ENCODE results near the gene NPNT. TPM values are rescaled to one million over a fixed set of nuclear protein-coding genes. Genes with fewer than 3 reads are reported as not detected.
A peak's percentile ranks its signal among the peaks of the same experiment; 100 is the strongest.
"Not testable (repeated sequence)": the region's sequence is repeated elsewhere in the genome, so short reads cannot be mapped to it uniquely, and the experiment has no call there.

NPNT gene, protein sequence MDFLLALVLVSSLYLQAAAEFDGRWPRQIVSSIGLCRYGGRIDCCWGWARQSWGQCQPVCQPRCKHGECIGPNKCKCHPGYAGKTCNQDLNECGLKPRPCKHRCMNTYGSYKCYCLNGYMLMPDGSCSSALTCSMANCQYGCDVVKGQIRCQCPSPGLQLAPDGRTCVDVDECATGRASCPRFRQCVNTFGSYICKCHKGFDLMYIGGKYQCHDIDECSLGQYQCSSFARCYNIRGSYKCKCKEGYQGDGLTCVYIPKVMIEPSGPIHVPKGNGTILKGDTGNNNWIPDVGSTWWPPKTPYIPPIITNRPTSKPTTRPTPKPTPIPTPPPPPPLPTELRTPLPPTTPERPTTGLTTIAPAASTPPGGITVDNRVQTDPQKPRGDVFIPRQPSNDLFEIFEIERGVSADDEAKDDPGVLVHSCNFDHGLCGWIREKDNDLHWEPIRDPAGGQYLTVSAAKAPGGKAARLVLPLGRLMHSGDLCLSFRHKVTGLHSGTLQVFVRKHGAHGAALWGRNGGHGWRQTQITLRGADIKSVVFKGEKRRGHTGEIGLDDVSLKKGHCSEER
- polyA plus RNA-seq (2013, experiment 1 of 2): 0.85 TPM
- polyA plus RNA-seq (2013, experiment 2 of 2): 0.89 TPM

DNA sequence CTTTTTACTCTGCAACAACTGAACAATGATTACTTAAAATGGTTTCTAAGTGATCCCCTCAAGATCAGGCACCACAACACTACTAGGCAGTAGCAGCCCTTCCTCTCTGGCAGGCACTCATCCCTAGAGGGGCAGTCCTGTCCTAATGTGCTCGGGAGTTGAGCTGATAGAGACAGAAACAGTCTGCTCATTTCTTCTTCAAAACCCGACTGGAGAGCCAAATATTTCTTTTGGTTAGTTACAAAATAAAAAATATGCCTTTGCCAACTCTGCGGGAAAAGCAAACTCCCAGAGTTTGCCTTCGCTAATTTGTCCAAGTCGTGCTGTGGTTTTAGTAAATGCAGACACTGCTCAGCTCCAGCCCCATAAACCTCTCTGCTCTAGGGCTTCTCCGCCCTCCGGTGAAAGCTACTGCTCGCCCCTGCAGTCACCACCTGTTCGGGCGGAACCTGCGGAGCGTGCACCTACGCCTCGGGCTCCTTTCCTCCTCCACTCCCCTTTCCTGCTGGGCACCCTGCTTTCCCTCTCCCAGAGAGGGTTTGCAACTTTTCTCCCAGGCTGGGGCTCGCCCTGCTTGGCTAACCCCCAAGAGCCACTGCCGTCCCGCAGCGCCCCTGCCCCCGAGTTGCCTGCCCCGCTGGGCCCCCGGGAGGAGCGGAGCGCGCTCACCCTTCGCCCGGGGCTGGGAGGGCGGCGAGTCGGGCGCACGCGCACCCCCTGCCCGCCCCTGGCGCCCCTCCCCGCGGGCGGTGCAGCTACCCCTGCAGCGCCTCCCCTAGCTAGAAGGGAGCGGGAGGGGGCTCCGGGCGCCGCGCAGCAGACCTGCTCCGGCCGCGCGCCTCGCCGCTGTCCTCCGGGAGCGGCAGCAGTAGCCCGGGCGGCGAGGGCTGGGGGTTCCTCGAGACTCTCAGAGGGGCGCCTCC, at the start of gene NPNT:
TSS of gene NPNT (plus strand) at position 812 of the 923 bp plus-strand sequence. CDS start 182 bp downstream, outside the sequence.
- Histone ChIP-seq H3K27me3 (ENCODE audit: insufficient read depth, low read length) (peaks cover 91% of the 10 kb centered on the region), H3K9me3 (ENCODE audit: insufficient read depth, low read depth, low read length) (no peaks in the 10 kb centered on the region), H3K9ac (ENCODE audit: low read depth, low read length) (peak within 1 kb of the TSS; percentile 28; the same call in 1 of the 2 replicates), H3K4me1 (ENCODE audit: insufficient read depth, low read length) (peaks cover 16% of the 10 kb centered on the region; the same call in 1 of the 2 replicates), H3K27ac (ENCODE audit: low read depth, low read length) (no peak within 1 kb of the TSS), H3K36me3 (ENCODE audit: insufficient read depth, low read length) (no peaks in the 10 kb centered on the region), H3K4me3 (ENCODE audit: low read length) (peak within 1 kb of the TSS; percentile 56)
- 2% methylated on average over 56 of the region's 56 CpGs for WGBS

DNA sequence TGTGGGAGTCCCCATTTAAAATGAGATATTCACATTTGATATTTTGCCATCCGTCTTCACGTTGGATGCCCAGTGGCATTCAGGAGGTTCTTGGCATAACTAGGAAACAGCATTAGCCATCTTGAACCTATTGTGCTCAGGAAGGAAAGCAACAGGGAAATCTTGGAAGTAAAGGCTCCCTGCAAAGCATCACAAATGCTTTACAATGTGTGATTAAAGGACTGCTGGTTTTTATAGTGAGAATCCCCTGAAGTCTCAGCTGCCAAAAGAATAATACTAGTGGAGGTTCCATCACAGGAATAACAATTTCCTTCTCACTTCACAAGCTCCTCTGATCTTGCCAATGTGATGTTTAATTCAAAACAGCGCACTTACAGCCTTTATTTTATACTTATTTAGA, 49.7 kb upstream of the NPNT start:
- Histone ChIP-seq H3K4me1 (ENCODE audit: insufficient read depth, low read length) (peaks cover 5% of the 10 kb centered on the region; the same call in 1 of the 2 replicates), H3K36me3 (ENCODE audit: insufficient read depth, low read length) (peaks cover 24% of the 10 kb centered on the region), H3K4me3 (ENCODE audit: low read length) (no peak overlapping the region), H3K9ac (ENCODE audit: low read depth, low read length) (no peak overlapping the region), H3K27me3 (ENCODE audit: insufficient read depth, low read length) (no peaks in the 10 kb centered on the region), H3K9me3 (ENCODE audit: insufficient read depth, low read depth, low read length) (no peaks in the 10 kb centered on the region), H3K27ac (ENCODE audit: low read depth, low read length) (no peak overlapping the region)
- WGBS: 82% methylated on average over 2 of the region's 3 CpGs

DNA sequence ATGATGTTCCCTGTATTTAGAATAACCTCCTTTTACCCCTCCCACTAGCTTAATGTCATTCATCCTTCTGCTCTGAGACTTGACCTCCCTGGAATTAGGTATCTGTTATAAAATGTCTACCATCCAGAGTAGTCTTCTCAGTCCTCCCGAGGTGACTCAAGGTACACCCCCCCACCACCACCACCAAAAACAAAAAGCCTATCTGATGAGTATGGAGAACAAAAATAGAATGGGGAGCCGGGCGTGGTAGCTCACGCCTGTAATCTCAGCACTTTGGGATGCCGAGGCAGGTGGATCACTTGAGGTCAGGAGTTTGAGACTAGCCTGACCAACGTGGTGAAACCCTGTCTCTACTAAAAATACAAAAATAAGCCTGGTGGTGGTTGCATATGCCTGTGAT, 46.9 kb upstream of the NPNT start:
- not testable (repeated sequence) for H3K9me3 ChIP-seq (ENCODE audit: insufficient read depth, low read depth, low read length); H3K27me3 ChIP-seq (ENCODE audit: insufficient read depth, low read length); H3K4me1 ChIP-seq (ENCODE audit: insufficient read depth, low read length); H3K4me3 ChIP-seq (ENCODE audit: low read length); H3K27ac ChIP-seq (ENCODE audit: low read depth, low read length); H3K9ac ChIP-seq (ENCODE audit: low read depth, low read length); H3K36me3 ChIP-seq (ENCODE audit: insufficient read depth, low read length)
- WGBS: 89% methylated on average over 5 of the region's 6 CpGs

DNA sequence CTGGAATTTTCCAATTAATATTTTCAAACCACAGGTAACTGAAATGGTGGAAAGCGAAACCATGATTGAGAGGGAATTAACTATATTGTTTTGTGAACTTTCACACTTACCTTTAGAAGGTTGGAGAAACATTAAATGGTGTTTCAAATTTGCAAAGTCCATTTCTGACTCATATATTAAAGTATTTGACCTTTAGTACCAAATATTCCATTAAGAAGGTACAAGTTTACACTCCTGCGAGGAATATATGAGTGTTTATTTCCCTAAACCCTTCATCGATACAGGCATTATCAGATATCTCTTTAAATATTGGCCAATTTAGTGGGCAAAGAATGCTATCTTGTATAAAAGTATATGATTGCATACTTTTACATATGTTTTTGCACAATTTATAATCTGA, 44.1 kb upstream of the NPNT start:
- no peaks in the 10 kb centered on the region for H3K27me3 ChIP-seq (ENCODE audit: insufficient read depth, low read length)
- H3K4me1 ChIP-seq (ENCODE audit: insufficient read depth, low read length): no peaks in the 10 kb centered on the region
- no peaks in the 10 kb centered on the region for H3K36me3 ChIP-seq (ENCODE audit: insufficient read depth, low read length)
- no peak overlapping the region for H3K9ac ChIP-seq (ENCODE audit: low read depth, low read length)
- no peak overlapping the region for H3K4me3 ChIP-seq (ENCODE audit: low read length)
- no peaks in the 10 kb centered on the region for H3K9me3 ChIP-seq (ENCODE audit: insufficient read depth, low read depth, low read length)
- H3K27ac ChIP-seq (ENCODE audit: low read depth, low read length): no peak overlapping the region
- WGBS: 90% methylated on average over 2 of the region's 3 CpGs

DNA sequence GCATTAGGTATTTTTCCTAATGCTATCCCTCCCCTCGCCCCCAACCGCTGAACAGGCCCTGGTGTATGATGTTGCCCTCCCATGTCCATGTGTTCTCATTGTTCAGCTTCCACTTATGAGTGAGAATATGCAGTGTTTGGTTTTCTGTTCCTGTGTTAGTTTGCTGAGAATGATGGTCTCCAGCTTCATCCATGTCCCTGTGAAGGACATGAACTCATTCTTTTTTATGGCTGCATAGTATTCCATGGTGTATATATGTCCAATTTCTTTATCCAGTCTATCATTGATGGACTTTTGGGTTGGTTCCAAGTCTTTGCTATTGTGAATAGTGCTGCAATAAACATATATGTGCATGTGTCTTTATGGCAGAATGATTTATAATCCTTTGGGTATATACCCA, 43.0 kb upstream of the NPNT start:
- not testable (repeated sequence) for H3K36me3 ChIP-seq (ENCODE audit: insufficient read depth, low read length); H3K27me3 ChIP-seq (ENCODE audit: insufficient read depth, low read length); H3K9ac ChIP-seq (ENCODE audit: low read depth, low read length); H3K9me3 ChIP-seq (ENCODE audit: insufficient read depth, low read depth, low read length); H3K27ac ChIP-seq (ENCODE audit: low read depth, low read length); H3K4me3 ChIP-seq (ENCODE audit: low read length); H3K4me1 ChIP-seq (ENCODE audit: insufficient read depth, low read length)
- WGBS: 97% methylated on average over 2 of the region's 2 CpGs

DNA sequence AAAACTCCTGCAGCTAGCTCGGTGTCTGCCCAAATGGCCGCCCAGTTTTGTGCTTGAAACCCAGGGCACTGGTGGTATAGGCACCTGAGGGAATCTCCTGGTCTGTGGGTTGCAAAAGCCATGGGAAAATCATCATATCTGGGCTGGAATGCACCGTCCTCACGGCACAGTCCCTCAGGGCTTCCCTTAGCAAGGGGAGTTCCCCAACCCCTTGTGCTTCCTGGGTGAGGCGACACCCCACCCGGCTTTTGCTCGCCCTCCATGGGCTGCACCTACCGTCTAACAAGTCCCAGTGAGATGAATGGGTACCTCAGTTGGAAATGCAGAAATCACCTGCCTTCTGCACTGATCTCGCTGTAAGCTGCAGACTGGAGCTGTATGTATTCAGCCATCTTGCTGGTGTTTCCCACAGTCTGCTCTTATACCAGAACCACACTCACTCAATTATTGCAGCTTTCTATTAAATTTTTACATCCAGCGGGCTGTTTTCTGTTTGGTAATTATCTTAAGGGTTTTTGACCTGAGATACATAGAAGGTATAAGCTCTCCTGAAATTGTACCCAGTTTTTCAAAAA, 36.7 kb upstream of the NPNT start:
- Histone ChIP-seq H3K4me3 (ENCODE audit: low read length) (no peak overlapping the region), H3K9ac (ENCODE audit: low read depth, low read length) (no peak overlapping the region), H3K27ac (ENCODE audit: low read depth, low read length) (no peak overlapping the region), H3K27me3 (ENCODE audit: insufficient read depth, low read length) (no peaks in the 10 kb centered on the region), H3K9me3 (ENCODE audit: insufficient read depth, low read depth, low read length) (peaks cover 20% of the 10 kb centered on the region), H3K36me3 (ENCODE audit: insufficient read depth, low read length) (no peaks in the 10 kb centered on the region), H3K4me1 (ENCODE audit: insufficient read depth, low read length) (no peaks in the 10 kb centered on the region)
- WGBS: 97% methylated on average over 9 of the region's 10 CpGs

DNA sequence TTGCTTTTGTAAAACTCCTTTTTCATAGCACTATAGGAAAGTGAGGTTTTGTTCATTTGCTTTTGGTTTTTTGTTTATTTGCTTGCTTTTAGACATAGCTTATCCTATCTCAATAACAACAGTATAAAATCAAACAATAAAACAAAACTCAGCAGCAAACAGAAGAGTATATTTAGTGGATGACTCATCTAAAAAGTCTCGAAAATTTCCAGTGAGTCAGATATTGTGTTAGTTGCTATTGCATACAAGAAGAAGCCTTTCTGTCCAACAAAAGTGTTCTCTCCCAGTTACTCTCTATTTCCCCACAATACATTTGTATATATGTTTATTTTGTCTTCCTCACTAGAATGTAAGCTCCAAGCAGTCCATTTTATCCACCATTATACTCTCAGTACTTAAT, 36.0 kb upstream of the NPNT start:
- Histone ChIP-seq H3K27me3 (ENCODE audit: insufficient read depth, low read length) (no peaks in the 10 kb centered on the region), H3K9me3 (ENCODE audit: insufficient read depth, low read depth, low read length) (peaks cover 20% of the 10 kb centered on the region), H3K9ac (ENCODE audit: low read depth, low read length) (no peak overlapping the region), H3K27ac (ENCODE audit: low read depth, low read length) (no peak overlapping the region), H3K4me3 (ENCODE audit: low read length) (no peak overlapping the region), H3K36me3 (ENCODE audit: insufficient read depth, low read length) (no peaks in the 10 kb centered on the region), H3K4me1 (ENCODE audit: insufficient read depth, low read length) (no peaks in the 10 kb centered on the region)
- 75% methylated on average over 1 of the region's 1 CpG for WGBS

DNA sequence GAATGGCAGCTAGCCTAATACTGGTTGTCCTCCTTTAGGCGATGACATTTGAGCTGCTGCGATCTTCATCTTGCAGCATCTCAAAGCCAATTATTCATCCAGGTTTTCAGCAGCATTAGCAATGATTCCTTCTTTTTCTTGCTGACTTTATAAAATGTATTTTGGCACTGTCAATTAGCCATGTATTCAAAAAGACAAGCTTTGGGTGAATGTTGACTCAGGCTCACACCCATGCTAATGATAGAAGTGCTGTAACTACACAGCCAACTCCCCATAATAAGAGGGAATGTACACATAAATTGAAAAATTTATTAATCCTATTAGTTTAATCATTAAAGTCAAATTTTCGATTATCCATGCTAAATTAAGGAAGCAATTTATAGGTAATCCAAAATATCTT, 24.3 kb upstream of the NPNT start:
- H3K36me3 ChIP-seq (ENCODE audit: insufficient read depth, low read length): no peaks in the 10 kb centered on the region
- H3K4me3 ChIP-seq (ENCODE audit: low read length): no peak overlapping the region
- H3K27ac ChIP-seq (ENCODE audit: low read depth, low read length): no peak overlapping the region
- no peak overlapping the region for H3K9ac ChIP-seq (ENCODE audit: low read depth, low read length)
- no peaks in the 10 kb centered on the region for H3K9me3 ChIP-seq (ENCODE audit: insufficient read depth, low read depth, low read length)
- no peaks in the 10 kb centered on the region for H3K27me3 ChIP-seq (ENCODE audit: insufficient read depth, low read length)
- H3K4me1 ChIP-seq (ENCODE audit: insufficient read depth, low read length): no peaks in the 10 kb centered on the region
- 98% methylated on average over 2 of the region's 3 CpGs for WGBS

DNA sequence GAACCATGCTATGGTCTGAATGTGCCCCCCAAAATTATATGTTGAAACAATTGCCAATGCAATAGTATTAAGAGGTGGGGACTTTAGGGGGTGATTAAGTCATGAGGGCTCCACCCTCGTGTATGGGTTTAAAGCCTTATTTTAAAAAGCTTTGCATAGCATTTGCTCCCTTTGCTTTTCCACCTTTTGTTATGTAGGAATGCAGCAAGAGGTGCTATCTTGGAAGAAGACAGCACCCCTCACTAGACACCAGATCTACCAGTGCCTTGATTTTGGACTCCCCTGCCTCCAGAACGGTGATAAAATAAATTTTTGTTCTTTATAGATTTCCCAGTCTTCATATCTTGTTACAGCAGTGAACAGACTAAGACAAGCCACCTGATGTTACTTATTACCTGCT, 23.3 kb upstream of the NPNT start:
- no peaks in the 10 kb centered on the region for H3K4me1 ChIP-seq (ENCODE audit: insufficient read depth, low read length)
- no peak overlapping the region for H3K27ac ChIP-seq (ENCODE audit: low read depth, low read length)
- no peaks in the 10 kb centered on the region for H3K36me3 ChIP-seq (ENCODE audit: insufficient read depth, low read length)
- WGBS: 46% methylated on average over 2 of the region's 2 CpGs
- H3K9ac ChIP-seq (ENCODE audit: low read depth, low read length): no peak overlapping the region
- no peaks in the 10 kb centered on the region for H3K9me3 ChIP-seq (ENCODE audit: insufficient read depth, low read depth, low read length)
- H3K4me3 ChIP-seq (ENCODE audit: low read length): no peak overlapping the region
- H3K27me3 ChIP-seq (ENCODE audit: insufficient read depth, low read length): no peaks in the 10 kb centered on the region

DNA sequence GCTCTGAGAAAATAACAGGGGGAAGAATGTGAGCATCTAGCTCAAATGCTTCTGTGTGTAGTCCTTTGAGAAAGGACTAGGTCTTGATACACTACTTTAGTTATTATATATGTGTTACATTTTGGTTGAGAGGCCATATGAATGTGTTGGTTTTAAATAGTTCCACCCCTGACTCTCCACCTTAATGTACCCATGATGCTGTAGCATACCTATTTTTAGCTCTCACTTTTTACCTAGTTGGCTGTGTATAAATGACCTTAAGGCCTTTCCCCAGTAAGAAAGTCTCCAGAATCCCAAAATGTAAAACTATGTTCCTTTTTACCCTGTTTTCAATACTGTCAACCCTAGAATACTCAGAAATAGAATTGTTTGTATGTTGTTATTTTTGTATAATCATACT, 20.0 kb upstream of the NPNT start:
- no peak overlapping the region for H3K27ac ChIP-seq (ENCODE audit: low read depth, low read length)
- no peaks in the 10 kb centered on the region for H3K4me1 ChIP-seq (ENCODE audit: insufficient read depth, low read length)
- peaks cover 8% of the 10 kb centered on the region for H3K9me3 ChIP-seq (ENCODE audit: insufficient read depth, low read depth, low read length)
- no peaks in the 10 kb centered on the region for H3K27me3 ChIP-seq (ENCODE audit: insufficient read depth, low read length)
- H3K9ac ChIP-seq (ENCODE audit: low read depth, low read length): no peak overlapping the region
- no peaks in the 10 kb centered on the region for H3K36me3 ChIP-seq (ENCODE audit: insufficient read depth, low read length)
- no peak overlapping the region for H3K4me3 ChIP-seq (ENCODE audit: low read length)

DNA sequence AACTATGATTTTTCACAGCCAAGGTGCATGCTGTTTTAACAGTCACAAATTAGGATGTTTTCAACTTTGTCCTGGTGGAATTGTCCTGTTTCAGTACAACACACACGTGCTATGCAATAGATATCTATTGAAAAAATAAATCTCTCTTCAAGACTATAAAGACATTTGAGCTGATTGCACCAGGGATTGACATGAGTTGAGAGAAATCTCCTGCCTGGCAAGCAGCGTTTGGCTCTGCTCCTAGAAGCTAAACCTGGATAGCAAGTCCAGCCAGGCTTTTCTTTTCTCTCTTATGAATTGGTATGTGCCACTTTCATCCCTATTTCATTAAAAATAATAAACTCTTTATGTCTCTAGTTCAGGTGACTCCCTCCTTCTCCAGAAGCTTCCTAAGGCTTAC, 16.6 kb upstream of the NPNT start:
- no peak overlapping the region for H3K9ac ChIP-seq (ENCODE audit: low read depth, low read length)
- H3K4me1 ChIP-seq (ENCODE audit: insufficient read depth, low read length): no peaks in the 10 kb centered on the region
- H3K27me3 ChIP-seq (ENCODE audit: insufficient read depth, low read length): no peaks in the 10 kb centered on the region
- H3K9me3 ChIP-seq (ENCODE audit: insufficient read depth, low read depth, low read length): peaks cover 9% of the 10 kb centered on the region
- no peaks in the 10 kb centered on the region for H3K36me3 ChIP-seq (ENCODE audit: insufficient read depth, low read length)
- H3K27ac ChIP-seq (ENCODE audit: low read depth, low read length): no peak overlapping the region
- H3K4me3 ChIP-seq (ENCODE audit: low read length): no peak overlapping the region
- 89% methylated on average over 2 of the region's 2 CpGs for WGBS
